ENCODE results near the gene BFSP1. TPM values are rescaled to one million over a fixed set of nuclear protein-coding genes. Genes with fewer than 3 reads are reported as not detected.

The BFSP1 gene
- 0.41 TPM for total RNA-seq

DNA sequence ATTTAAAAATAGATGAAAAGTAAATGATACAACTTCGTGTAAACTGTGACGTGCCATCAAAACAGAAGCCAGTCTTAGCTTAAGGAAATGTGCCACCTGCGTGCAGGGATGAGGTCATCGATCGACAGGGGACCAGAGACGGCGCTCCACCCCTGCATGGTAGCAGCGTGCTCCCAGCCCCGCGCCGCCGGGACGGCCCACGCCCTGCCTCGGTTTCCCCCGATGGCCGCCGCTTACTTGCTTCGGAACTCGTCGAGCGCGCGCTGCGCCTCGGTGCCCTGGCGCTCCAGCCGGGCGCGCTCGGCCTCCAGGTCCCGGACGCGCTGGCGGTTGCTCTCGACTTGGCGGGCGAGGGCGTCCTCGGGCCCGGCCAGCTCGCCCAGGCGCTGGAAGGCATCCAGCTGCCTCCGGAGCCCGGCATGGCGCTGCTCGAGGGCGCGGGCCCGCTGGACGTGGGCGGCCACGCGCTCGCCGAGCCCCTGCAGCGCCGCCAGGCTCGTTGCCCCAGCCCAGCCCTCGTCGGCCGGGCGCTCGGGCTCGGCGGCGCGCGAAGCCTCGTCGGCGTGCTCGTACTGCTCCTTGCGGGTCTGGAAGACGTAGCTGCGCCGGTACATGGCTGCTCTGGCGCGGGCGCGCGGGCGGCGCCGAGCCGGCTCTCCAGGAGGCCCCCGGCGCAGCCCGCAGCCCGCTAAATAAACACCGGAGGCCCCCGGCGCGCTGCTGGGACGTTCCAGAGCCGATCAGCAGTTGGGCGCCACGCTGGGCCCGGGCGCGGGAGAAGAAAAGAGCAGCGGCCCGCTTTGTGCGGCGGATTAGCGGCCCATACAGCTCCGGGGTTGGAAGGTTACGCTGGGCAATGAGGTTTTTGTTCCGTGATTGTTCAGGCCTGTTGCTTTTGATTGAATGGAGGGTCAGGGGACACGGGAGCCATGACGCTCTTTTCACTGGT is at the start of gene BFSP1:
TSS of gene BFSP1 (minus strand) at position 664 of the 949 bp plus-strand sequence. CDS start at position 614, 50 bp downstream.
- DNase-seq (ENCODE audit: low spot score in 2 of 2): peak; percentile 67 to 72
- FAIRE-seq: no peak

DNA sequence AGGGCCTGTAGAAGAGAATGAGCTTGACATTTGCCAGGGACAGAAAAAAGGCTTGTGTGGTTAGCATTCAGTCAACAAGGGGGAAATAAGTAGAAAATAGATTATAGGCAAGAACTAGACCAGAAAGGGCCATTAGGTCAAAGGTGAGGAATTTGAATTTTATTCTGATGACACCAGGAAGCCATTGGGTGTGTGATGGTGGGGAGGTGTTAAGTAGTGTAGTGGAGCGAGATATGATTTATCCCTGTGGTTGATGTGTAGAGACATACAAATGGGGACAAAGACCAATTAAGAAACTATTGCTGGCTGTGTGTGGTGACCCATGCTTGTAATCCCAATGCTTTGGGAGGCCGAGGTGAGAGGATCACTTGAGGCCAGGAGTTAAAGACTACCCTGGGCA is 49.7 kb upstream of the BFSP1 start:
- no peak for DNase-seq (ENCODE audit: low spot score in 2 of 2)
- FAIRE-seq: no peak

DNA sequence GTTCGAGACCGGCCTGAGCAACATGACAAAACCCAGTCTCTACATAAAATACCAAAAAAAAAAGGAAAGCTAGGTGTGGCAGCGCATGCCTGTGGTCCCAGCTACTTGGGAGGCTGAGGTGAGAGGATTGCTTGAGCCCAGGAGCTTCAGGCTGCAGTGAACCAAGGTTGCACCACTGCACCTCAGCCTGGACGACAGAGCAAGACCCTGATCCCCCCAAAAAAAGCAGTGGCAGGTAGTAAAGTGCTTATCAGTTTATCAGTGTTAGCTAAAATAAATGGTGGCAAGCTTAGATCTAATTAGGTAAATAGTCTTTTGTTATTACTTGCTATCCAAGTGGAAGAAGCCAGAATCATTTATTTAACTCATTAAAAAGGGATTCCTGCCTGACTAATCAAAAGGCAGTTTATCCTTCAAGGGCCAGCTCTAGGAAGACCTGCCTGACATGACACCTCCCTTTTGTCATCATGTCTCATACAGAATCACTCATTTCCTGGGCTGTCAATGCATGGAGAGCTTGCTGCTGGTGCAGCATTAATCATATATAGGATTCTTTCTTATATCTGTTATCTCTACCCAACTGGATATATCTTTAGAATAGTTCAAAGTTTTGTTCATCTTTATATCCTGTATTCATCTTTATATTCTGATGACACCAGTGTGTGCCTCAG is 48.3 kb upstream of the BFSP1 start:
- DNase-seq (ENCODE audit: low spot score in 2 of 2): no peak
- FAIRE-seq: no peak

DNA sequence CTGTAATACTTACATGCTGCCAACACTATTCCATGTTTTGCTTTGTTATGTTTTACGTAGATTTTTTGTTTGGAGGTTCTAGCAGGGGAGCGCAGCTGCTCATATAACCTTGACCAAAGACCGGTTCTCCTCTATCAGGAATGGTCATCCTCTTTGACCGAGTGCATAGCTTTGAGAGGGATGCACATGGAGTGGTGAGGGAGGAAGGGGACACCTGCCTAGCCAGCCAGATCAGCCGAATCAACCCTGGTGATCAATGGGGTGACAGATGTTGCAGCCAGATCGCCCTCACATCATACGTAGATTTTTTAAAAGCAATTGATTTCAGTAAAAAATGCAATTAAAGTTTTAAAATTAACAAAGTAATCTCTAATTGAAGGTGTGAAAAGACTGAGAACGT is 45.0 kb upstream of the BFSP1 start:
- no peak for FAIRE-seq
- DNase-seq (ENCODE audit: low spot score in 2 of 2): no peak

DNA sequence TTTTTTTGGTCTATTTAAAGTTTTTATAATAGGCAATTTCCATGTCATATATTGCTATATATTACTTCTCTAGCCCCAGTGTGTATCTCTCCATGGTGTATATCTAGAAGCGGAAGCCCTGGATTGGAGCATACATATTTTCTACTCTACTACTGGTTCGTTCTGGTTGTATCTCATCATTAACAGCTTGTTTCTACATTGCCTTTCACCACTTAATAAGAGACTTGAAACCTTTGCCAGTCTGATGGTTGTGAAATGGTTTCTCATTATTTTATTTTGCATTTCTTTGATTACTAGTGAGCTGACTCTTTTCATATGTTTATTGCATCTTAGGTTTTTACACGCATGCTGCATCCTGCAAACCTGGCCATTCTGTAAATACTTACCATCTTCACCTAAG is 42.3 kb upstream of the BFSP1 start:
- DNase-seq (ENCODE audit: low spot score in 2 of 2) (no peak), FAIRE-seq (no peak)

DNA sequence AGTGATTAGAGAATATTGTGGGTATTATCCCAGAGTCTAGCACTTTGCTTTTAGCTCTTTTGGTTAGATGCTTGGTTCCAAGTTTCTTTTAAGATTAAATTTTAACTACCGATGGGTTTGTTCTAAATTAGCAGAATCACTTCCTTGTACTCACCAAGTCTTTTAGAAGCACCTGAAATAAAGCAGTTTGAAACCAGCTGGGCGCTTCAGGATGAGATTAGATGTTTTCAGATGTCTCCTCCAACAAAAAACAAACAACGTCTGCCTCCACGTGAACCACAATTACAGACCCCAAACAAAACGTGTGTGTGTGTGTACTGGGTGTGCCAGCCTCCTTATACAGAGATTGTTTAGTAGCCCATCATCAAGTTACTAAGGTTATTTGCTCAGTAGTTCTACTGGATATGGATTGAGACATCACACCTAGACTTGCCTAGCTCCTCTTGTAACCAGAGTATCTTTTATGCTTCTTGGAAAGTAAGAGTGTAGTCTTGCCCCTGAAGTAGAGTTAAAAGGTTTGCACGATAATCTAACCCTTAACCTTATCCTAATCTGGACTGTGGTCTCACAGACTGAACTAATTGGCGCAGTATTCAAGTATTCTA is 41.0 kb upstream of the BFSP1 start:
- DNase-seq (ENCODE audit: low spot score in 2 of 2) (no peak), FAIRE-seq (no peak)

DNA sequence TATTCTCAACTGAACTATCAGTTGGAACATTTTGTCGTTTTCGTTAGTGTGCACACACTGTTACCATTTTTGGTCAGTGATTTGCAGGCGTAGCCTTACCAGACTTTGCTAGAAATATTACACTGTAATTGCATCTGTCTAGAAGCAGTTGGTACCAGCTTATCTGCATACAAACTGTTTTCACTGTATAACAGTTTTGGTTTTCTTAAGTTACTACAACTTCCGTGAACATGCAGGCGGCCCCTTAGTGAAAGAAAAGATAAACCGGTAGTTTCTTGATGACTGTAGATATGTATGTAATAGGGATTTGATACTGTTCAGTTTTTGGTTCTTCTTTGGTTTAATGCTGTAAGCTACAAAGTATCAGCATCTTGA is 40.0 kb upstream of the BFSP1 start:
- no peak for DNase-seq (ENCODE audit: low spot score in 2 of 2)

DNA sequence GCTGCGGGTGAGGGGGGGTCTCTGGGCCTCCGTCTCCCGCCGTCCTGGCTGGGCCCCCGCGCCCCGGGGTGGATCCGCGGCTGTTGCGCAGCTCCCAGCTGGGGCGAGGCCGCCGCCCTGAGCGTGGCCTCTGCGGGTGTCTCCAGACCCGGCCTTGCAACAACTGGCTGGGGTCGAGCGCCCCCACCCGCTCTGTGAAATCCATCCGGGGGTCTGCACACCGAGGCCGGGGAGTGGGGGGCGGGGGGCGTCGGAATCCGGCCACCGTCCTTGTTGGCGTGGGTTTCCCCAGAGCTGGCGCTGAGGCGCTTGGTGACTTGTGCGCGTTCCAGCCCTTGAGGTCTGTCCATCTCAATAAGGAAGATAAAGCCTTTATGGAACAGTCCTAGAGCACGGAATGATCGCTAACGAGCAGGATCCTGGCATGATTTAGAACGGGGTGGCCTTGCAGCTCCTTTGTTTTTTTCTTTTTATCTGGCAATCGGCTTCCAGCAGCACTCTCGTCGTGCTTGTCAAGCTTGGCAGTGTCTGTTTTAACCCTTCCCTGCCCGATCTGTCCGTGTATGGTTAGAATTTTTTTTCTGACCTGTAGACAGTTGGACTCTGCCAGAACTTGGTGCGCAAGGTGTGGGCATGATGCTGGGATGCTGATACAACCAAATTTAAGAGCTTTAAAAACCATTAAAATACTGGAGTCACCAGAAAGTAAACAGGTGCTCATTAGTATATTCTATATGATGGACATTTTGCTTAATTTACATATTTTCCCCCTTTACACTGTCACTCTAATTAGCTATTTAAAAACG is 39.4 kb upstream of the BFSP1 start:
- no peak for FAIRE-seq
- peak in 1 of 2 donors; percentile 32 for DNase-seq (ENCODE audit: low spot score in 2 of 2)

More for the DNA sequence above, 40.0 kb upstream of the BFSP1 start:
- FAIRE-seq: no peak

DNA sequence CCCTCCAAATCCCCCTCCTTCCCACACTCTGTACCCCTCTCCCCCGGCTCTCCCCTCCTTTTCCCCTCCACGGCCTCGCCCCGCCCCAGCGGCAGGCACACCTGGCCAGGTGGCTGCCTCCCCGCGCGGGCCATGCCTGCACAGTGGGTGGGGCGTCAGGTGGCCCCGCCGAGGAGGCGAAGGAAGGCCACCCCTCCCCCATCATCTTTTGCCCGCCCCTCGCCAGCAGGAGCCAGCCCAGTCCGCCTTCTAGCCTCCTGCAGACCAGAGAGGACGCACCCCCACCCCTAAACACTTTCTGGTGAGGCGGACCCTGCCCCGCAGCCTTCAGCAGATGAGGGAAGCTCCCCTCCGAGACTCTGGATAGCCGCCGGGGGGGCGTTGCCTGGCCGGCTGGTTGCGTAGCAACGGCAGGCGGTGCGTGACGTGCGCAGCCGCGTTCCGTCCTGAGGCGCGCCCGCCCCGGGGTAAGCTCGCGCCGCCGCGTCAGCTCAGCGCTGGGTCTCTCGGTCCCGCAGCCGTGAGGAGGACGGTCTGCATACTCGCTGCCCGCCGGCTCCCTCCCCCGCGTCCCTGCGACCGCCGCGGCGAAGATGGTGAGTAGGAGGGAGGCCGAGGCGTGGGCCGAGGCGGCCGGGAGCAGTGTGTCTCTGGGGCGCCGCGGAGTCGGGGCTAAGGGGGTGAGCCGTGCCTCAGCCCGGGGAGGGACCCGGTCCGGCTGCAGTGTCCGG is 38.6 kb upstream of the BFSP1 start, which contains the start of gene DSTN:
TSS of gene DSTN (plus strand) at position 460 of the 731 bp plus-strand sequence. CDS start at position 594, 134 bp downstream.
- DNase-seq (ENCODE audit: low spot score in 2 of 2) (peak; percentile 95 to 96), FAIRE-seq (no peak)

DNA sequence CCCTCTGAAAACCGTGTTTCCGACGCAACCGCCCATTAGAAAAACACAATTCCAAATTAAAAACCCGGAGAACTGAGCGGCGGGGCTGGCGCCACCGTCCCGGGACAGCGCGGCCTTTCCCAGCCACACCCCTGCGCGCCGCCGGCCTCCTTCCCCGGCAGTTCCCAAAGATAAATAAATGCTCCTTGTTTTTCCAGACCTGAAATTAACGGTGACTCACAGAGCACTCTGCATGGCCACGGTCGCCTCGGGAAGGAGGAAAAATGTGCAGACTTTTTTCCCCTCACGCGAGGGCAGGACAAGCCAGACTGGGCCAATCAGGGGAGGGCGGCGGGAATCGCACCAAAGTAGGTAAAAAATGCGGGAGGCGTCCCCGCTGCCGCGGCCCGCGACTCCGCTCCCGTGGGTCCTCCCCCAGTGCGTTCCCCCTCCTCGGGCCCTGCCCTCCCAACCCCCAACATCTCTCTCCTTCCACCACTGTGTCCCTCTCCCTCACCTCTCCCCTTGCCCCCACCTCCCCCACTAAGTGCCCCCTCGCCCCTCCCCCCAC is 37.9 kb upstream of the BFSP1 start:
- FAIRE-seq (no peak), DNase-seq (ENCODE audit: low spot score in 2 of 2) (peak; percentile 63 to 76)

DNA sequence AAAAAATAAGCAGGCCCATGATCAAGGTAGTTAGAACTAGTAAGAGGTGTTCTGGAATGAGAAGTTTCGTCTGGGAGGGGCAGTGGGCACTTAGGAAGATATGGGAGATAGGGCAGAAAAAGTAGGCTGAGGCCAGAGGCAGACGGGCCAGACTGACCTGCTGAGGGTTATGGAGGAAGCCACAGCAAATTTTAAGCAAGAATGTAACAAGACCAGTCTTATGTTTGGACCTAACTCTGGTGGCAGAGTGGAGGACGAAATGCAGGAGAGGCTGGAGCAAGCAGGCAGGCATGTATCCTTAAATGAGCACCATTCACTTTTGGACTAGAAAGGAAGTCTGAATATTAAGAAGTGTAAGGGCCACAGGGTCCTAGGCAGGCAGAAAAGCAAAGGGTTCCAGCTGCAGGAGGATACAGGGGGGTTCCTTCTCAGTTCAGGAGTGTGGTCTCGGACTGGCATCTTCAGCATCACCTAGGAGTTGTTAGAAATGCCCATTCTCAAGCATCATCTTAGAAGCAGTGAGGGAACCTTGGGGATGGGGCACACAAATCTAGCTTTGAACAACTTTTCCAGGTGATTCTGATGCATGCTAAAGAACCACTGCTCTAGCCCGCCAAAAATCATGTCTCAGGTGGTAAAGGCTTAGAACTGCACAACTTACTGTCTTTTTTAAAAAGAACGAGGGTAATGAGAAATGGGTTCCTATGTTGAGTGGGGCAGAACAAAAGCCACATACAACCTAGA is 37.0 kb upstream of the BFSP1 start:
- no peak for FAIRE-seq
- no peak for DNase-seq (ENCODE audit: low spot score in 2 of 2)

DNA sequence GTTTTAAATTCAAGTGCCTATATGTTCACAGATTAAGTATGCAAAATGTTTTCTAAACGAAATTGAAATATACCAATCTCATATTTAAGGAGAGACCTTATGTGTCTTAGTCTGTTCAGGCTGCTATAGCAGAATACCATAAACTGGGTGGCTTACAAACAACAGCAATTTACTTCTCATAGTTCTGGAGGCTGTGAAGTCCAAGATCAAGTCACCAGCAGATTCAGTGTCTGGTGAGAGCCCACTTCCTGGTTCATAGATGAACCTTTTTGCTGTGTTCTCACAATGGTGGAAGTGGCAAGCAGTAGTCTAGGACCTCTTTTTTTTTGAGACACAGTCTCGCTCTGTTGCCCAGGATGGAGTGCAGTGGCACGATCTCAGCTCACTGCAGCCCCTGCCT is 35.2 kb upstream of the BFSP1 start:
- FAIRE-seq (no peak), DNase-seq (ENCODE audit: low spot score in 2 of 2) (no peak)

DNA sequence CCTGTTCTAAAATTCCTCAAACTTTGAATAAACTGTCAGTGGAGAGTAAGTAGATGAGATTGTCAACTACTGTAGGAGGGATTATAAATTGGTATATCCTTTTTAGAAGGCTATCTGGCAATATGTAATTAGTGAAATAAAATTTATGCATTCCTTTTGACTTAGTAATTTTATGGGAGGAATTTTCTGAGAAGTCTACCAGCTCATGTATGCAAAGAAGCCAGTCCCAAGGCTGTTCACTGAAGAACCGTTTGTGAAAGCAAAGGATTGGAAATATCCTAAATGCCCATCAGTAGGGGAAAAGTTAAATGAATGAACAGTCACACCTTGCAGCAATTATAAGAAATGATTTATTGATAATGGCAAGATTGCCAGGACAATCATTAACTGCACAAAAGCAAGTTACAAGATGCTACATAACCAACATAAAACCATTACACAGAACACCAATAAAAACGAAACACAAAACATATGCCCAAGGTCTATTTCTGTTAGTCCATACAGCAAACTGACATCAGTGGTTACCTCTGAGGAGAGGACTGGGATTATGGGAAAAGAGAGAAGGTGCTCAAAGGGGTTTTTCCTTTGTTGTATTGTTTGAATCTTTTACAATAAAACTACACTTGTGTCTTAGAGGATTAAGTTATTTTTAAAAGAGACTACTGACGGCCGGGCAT is 34.1 kb upstream of the BFSP1 start:
- no peak for FAIRE-seq

DNA sequence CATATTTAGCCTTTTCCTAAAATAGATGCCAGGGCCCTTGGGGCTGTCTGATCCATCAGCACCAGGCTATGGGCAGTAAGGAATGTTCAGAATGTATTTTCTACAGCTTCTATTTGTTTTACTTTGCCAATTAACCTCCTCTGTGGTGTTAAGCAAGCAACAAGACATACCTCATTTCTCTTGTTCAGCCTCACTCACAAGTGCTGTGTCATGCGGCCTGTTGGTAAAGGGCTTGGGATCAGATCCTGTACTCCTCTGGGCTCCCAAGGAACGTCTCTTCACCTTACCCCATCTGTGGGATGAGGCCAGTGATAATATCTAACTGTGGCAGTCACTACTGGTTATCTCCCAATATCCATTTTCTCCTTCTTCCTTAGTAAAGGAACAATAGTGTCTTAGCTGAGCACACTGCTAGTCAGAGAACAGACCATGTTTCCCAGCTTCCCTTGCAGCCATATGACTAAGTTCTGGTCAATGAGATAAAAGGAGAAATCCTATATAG is 31.7 kb upstream of the BFSP1 start:
- FAIRE-seq: no peak
- DNase-seq (ENCODE audit: low spot score in 2 of 2): no peak

More for the DNA sequence above, 34.1 kb upstream of the BFSP1 start:
- DNase-seq (ENCODE audit: low spot score in 2 of 2): no peak

DNA sequence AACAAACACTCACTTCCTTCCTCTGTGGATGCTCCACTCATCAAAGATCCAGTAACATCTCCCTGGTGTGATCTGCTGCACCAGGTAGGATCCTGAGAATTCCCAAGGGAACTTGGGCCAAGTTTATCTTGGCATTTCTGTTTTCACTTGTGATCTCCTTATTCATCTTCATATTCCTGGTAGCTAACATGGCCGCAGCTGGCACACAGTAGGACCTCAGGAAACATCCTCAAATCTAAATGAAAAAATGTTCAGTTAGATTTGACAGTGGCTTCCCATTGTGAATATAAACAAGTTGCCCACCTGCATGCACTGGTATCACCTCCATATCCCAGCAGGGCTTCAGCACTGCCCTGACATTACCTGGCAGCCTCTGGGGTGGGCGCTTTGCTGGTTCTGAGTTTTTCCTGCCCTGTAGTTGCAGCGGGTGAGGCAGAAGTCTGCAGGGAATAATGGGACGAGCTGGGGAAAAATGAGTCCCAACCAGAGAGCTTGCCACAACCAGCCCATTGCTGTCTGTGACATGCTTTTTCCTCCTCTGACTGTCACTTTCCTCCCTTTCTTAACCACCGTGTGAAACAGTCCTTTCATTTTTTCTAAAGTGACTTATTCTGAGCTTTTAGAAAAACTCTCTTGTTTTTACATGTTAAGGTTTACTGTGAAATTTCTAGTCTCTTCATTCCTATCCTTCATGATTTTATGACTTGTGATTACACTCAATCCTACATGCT is 29.3 kb upstream of the BFSP1 start:
- DNase-seq (ENCODE audit: low spot score in 2 of 2) (no peak), FAIRE-seq (no peak)

DNA sequence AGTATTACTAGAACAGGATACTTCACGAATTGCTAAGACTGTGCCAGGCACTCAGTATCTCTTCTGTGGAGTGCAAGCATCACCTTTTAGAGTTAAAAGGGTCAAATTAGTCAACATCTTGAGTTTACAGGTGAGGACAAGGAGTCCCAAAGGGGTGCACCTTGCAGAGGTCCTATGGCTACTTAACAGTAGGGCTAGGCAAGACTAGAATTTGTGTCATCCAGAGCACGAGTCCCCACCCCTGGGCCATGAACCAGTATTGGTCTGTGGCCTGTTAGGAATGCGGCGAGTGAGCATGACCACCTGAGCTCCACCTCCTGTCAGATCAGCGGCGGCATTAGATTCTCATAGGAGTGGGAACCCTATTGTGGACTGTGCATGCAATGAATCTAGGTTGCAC is 28.2 kb upstream of the BFSP1 start:
- no peak for FAIRE-seq
- no peak for DNase-seq (ENCODE audit: low spot score in 2 of 2)

DNA sequence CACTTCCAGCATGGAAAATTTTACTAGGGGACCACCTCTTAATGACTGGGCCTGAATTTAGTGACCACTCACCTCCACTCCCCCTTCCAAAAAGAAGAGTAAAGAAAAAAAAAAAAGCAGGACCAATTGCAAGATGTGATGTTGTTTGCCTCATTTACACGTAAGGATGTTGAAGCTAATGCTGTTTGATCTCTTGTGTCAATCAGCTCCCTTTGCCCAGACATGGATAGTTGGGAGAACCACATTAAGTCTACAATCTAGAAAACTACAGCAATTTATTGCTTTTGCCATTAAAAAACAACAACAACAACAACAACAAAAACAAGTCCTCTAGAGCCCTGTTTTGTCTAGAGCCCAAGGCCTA is 27.7 kb upstream of the BFSP1 start:
- no peak for DNase-seq (ENCODE audit: low spot score in 2 of 2)
- FAIRE-seq: no peak
